Ovary (tissue), 9 donors: ENCODE data around the gene VAPB. TPM values are rescaled to one million over a fixed set of nuclear protein-coding genes. Genes with fewer than 3 reads are reported as not detected.

Source experiments
- DNase-seq, 5 donors: peaks; one replicate each; pipeline ENCODE4 v3.0.0-alpha.2; 2019 to 2020
- H3K27ac ChIP-seq, 2 donors: fragments of 200-600 bp; one replicate each; pipeline versions ENCODE4 v1.5.1 to v1.8.0; 2019 to 2022
- H3K27me3 ChIP-seq: fragments of 200-600 bp; one replicate; pipeline ENCODE4 v1.8.0; 2022
- H3K36me3 ChIP-seq: fragments of 200-600 bp; sonication (generic); one replicate; pipeline ENCODE4 v1.5.1; 2019
- H3K4me1 ChIP-seq: one replicate; pipeline ENCODE4 v1.8.1; 2013; ENCODE audit warnings: mild to moderate bottlenecking, moderate library complexity; ENCODE audit not compliant: insufficient read depth
- H3K4me3 ChIP-seq: fragments of 200-600 bp; sonication (generic); one replicate; pipeline ENCODE4 v1.5.1; 2017
- H3K9me3 ChIP-seq, 2 donors: fragments of 200-600 bp in 1 of 2; sonication (generic) in 1 of 2; one replicate each; pipeline versions ENCODE4 v1.5.1 to v1.8.1; 2013 to 2019; ENCODE audit warnings: mild to moderate bottlenecking in 1 of 2, moderate library complexity in 1 of 2
- EP300 ChIP-seq: sonication (generic); formaldehyde crosslinking; IDR thresholded peaks from one replicate; pipeline ENCODE4 v1.6.1; 2017; ENCODE audit warnings: antibody characterized with exemption
- POLR2A ChIP-seq: fragments of 450-650 bp; IDR thresholded peaks from one replicate; pipeline ENCODE4 v1.6.1; 2017; ENCODE audit warnings: antibody characterized with exemption, mild to moderate bottlenecking, moderate library complexity
- WGBS, 3 donors: extraction: QIAGEN DNeasy Blood & Tissue Kit in 1 of 3; methylation state at CpG; one replicate each; pipeline versions ENCODE4 v1.1.5 to v1.1.7; 2013 to 2017; 5-methylcytosine and 5-hydroxymethylcytosine counted together
- intact Hi-C, 4 donors: fragments of 100-400 bp; cut with DNase I; formaldehyde crosslinking; loops; one replicate each; pipeline versions ENCODE4 v1.11.0 to v1.15.1; 2022 to 2023
- polyA plus RNA-seq, 2 donors: library from polyadenylated mRNA; stranded (reverse); fragments of 200-250 nt in 1 of 2; fragments of 350-450 nt in 1 of 2; fragmentation: Illumina TruSeq in 1 of 2; extraction: RNeasy Lipid Tissue Mini Kit (QIAGEN cat#74804) in 1 of 2; gene quantifications; one replicate each; pipeline ENCODE4 v1.2.3, GENCODE V29; 2013 to 2014
- total RNA-seq, 7 donors: library from RNA; depleted of rRNA in 2 of 7; stranded (reverse); fragments of >200 nt in 2 of 7; fragmentation: NEBNext Ultra II Directional in 3 of 7; extraction: Animal tissue kit (Norgen Biotek cat#: 25700) in 3 of 7; gene quantifications; one replicate each; pipeline versions ENCODE4 v1.1.0 to v1.2.4, GENCODE V29; 2016 to 2023
- TF ChIP-seq, protein P1 (sequence below), 3 donors: fragments of 450-650 bp in 2 of 3; fragments of 200-600 bp in 1 of 3; IDR thresholded peaks; one replicate each; pipeline versions ENCODE4 v1.5.1 to v1.8.0; 2016 to 2022; ENCODE audit warnings: antibody characterized with exemption in 3 of 3, mild to moderate bottlenecking in 1 of 3
- donor health status: DM: no; HTN: no; CAD: no; lungs with moderate emphysema.
- donor health status: DM: no; HTN: no; CAD: no.
- donor health status: Bipolar disorder and iron deficiency.
- donor health status: DM: yes; HTN: yes; CAD: no.
- donor health status: DM: no; HTN: no; CAD: no.
- donor health status: DM: yes; HTN: yes; CAD: no.

Gene VAPB
- total and polyA plus RNA-seq, 9 donors, result 11.8 to 81.6 (median 47.5) TPM

DNA sequence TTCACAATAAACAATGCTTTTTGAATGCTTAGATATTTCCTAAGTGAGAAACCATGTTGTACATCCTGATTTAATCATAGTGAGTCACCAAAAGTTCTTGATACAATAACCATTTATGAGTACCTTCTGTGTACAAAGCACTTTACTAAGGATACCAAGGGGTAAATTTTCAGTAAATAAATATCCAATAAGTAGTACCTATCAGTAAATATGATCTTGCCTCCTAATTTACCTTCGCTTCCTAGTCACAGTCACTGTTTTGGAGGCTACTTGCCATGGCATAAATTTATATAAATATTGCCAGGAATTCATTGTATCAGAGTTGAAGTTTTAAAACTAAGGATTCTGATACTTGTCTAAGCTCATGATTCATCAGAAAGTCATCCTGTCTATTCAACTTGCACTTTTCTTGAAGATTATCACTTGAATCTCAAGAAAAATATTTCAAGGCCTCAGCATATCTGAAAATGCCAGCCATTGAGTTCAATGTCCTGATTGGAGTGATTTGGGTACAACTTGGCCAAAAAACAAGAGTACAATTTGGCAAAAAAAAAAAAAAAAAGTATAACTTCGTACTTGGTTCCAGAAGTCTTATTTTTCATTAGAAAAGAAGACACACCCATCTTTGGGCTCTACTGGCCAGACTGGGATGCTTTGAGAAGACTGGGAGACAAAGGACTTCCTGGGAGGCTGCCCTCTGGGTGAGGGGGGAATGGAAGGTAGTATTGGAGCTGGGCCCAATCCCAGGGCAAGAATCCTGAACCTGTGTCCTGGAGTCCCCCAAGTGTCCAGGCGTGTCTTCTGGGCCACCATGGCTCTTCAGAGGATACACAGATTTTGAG, 46.7 kb upstream of the VAPB start:
- H3K9me3 ChIP-seq, result no peaks in the 10 kb centered on the region
- no peaks in the 10 kb centered on the region for H3K27me3 ChIP-seq
- H3K4me1 ChIP-seq, result peaks cover 1% of the 10 kb centered on the region
- TF ChIP-seq, protein P1, sequence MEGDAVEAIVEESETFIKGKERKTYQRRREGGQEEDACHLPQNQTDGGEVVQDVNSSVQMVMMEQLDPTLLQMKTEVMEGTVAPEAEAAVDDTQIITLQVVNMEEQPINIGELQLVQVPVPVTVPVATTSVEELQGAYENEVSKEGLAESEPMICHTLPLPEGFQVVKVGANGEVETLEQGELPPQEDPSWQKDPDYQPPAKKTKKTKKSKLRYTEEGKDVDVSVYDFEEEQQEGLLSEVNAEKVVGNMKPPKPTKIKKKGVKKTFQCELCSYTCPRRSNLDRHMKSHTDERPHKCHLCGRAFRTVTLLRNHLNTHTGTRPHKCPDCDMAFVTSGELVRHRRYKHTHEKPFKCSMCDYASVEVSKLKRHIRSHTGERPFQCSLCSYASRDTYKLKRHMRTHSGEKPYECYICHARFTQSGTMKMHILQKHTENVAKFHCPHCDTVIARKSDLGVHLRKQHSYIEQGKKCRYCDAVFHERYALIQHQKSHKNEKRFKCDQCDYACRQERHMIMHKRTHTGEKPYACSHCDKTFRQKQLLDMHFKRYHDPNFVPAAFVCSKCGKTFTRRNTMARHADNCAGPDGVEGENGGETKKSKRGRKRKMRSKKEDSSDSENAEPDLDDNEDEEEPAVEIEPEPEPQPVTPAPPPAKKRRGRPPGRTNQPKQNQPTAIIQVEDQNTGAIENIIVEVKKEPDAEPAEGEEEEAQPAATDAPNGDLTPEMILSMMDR (IDR thresholded peaks at IDR 0.05), result no peak
- TF ChIP-seq EP300, result no peak
- no peak for TF ChIP-seq POLR2A
- no peak overlapping the region for H3K27ac ChIP-seq
- intact Hi-C loops, result no loop called here
- WGBS, 3 donors, result 89 to 93% (median 89%) methylated on average over 3 of the region's 3 CpGs
- no peak for DNase-seq
- no peak overlapping the region for H3K4me3 ChIP-seq
- no peaks in the 10 kb centered on the region for H3K36me3 ChIP-seq

DNA sequence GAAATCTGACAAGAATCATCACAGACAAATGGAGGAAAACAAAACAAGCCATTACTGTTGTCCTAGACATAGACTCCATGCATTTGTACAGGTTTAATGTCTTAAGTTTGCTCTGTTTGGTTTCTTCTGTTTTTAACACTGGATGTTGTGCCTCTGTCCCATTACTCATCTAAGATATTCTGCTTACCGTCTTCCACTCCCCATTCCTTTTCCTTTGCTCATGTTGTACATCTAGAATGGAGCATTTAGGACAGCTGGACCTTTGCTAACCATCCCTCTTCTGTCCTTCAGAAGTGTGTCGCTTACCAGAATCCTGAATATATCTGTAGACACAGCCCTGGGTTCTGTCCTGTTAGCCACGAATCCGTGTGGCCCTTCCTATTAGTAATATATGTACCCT, 44.3 kb upstream of the VAPB start:
- intact Hi-C loops, result no loop called here
- Histone ChIP-seq H3K4me3 (no peak overlapping the region), H3K27ac (no peak overlapping the region), H3K9me3 (no peaks in the 10 kb centered on the region), H3K36me3 (no peaks in the 10 kb centered on the region), H3K4me1 (peaks cover 1% of the 10 kb centered on the region), H3K27me3 (no peaks in the 10 kb centered on the region)
- WGBS, 3 donors, result 77 to 81% (median 77%) methylated on average over 4 of the region's 4 CpGs
- DNase-seq, result no peak
- TF ChIP-seq, protein P1 (IDR thresholded peaks at IDR 0.05), result no peak
- no peak for TF ChIP-seq EP300
- no peak for TF ChIP-seq POLR2A

DNA sequence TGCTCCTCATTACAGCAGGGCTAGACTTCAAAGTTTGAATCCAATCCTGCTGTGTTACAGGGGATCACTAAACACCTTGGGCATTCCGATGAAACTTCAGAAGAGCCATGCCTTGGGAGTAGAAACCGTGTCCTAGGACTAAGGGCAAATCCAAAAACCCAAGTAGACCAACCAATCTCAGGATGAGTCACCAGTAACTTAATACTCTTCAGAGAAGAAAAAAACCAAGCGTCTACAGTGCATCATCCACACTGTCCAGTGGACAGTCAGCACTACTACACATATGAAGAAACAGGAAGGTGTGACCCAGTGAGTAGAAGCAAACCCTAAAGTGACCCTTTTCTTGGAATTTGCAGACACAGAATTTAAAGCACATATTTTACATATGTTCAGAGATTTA, 39.5 kb upstream of the VAPB start:
- intact Hi-C loops, result no loop called here
- Histone ChIP-seq H3K9me3 (no peaks in the 10 kb centered on the region), H3K27me3 (no peaks in the 10 kb centered on the region), H3K36me3 (no peaks in the 10 kb centered on the region), H3K27ac (no peak overlapping the region), H3K4me3 (no peak overlapping the region), H3K4me1 (no peaks in the 10 kb centered on the region)
- TF ChIP-seq, protein P1 (IDR thresholded peaks at IDR 0.05), result no peak
- TF ChIP-seq POLR2A (no peak), EP300 (no peak)
- DNase-seq, result no peak
- 91 to 96% (median 96%) methylated on average over 3 of the region's 3 CpGs for WGBS, 3 donors

DNA sequence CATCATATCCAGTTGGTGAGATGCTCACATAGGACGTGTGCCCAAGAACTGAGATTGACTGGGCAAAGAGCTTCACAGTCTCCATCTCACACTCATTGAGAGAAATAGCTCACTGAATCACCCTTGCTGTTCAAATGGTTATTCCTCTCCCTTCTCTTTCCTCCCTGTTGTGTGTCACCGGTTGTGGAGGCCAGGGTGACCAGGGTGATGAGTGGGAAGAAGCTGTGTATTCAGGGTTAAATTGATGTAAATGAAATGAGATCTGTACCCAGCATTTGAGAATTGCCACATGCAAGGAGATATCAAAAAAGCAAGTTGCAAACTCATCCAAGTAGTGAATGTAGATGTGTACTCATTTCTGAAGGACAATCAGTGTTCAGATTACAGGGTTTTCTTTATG, 36.6 kb upstream of the VAPB start:
- no peaks in the 10 kb centered on the region for H3K27me3 ChIP-seq
- 72 to 89% (median 83%) methylated on average over 2 of the region's 2 CpGs for WGBS, 3 donors
- no peak for DNase-seq
- no peak overlapping the region for H3K4me3 ChIP-seq
- no peaks in the 10 kb centered on the region for H3K36me3 ChIP-seq
- H3K9me3 ChIP-seq, result no peaks in the 10 kb centered on the region
- intact Hi-C loops, result no loop called here
- H3K27ac ChIP-seq, result no peak overlapping the region
- TF ChIP-seq POLR2A, result no peak
- no peak for TF ChIP-seq EP300
- H3K4me1 ChIP-seq, result no peaks in the 10 kb centered on the region

DNA sequence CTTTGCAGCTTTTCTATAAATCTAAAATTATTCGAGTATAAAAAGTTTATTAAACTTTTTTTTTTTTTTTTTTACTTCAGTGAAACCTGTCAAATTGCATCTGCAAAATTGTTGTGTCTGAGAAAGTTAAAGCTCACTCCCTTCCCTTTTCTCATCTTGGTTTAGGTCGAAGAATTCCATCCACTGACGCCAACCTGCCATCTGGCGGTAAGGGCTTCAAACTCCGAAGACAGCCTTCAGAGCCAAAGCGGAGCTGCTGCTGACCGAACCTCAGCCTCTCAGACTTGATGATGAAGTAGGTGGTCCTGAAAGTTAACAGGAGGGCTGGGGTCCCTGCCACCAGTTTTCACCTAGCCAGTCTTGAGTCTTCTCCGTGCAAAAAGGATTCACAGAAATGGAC, 29.6 kb upstream of the VAPB start:
- no peaks in the 10 kb centered on the region for H3K36me3 ChIP-seq
- H3K27ac ChIP-seq, result no peak overlapping the region
- TF ChIP-seq POLR2A (no peak), EP300 (no peak)
- TF ChIP-seq, protein P1 (IDR thresholded peaks at IDR 0.05), result no peak
- H3K4me1 ChIP-seq, result no peaks in the 10 kb centered on the region
- 81 to 86% (median 83%) methylated on average over 8 of the region's 8 CpGs for WGBS, 3 donors
- no peak for DNase-seq
- no peak overlapping the region for H3K4me3 ChIP-seq
- intact Hi-C loops, result no loop called here
- no peaks in the 10 kb centered on the region for H3K9me3 ChIP-seq
- no peaks in the 10 kb centered on the region for H3K27me3 ChIP-seq
